Pancreas (tissue), 10 donors: Measurements from ENCODE around the gene BBIP1. TPM values are rescaled to one million over a fixed set of nuclear protein-coding genes. Genes with fewer than 3 reads are reported as not detected.

Source experiments
- ATAC-seq, 4 donors: fragments of 200-7000 bp; cut with Tn5 transposase; one replicate each; pipeline versions ENCODE4 v1.8.0 to v1.9.1; 2020; ENCODE audit warnings: mild to moderate bottlenecking in 4 of 4, moderate library complexity in 4 of 4
- DNase-seq, 6 donors: peaks; one replicate each; pipeline ENCODE4 v3.0.0-alpha.2; 2020
- FAIRE-seq: peaks from 2 replicates; lab custom pipeline; 2012; peaks lifted over from hg19 to GRCh38; lab: Jason Lieb, UNC
- H3K27ac ChIP-seq, 4 donors: fragments of 200-600 bp; sonication (generic); 1 replicate in 3 of 4; 2 replicates in 1 of 4; pipeline versions ENCODE4 v1.5.0 to v1.8.0; 2020
- H3K27me3 ChIP-seq, 4 donors: fragments of 200-600 bp; one replicate each; pipeline ENCODE4 v1.8.0; 2021
- H3K36me3 ChIP-seq, 3 donors: fragments of 200-600 bp; sonication (generic) in 1 of 3; one replicate each; pipeline versions ENCODE4 v1.5.0 to v1.8.0; 2020 to 2021
- H3K4me1 ChIP-seq, 3 donors: fragments of 200-600 bp; one replicate each; pipeline ENCODE4 v1.8.0; 2021
- H3K4me3 ChIP-seq, 4 donors: fragments of 200-600 bp; sonication (generic) in 2 of 4; one replicate each; pipeline versions ENCODE4 v1.5.0 to v1.8.0; 2020 to 2021
- H3K9me3 ChIP-seq, 4 donors: fragments of 200-600 bp; one replicate each; pipeline ENCODE4 v1.8.0; 2021
- WGBS, 2 donors: extraction: QIAGEN DNeasy Blood & Tissue Kit; methylation state at CpG; one replicate each; pipeline ENCODE4 v1.1.7; 2013; 5-methylcytosine and 5-hydroxymethylcytosine counted together
- intact Hi-C, 3 donors: fragments of 100-400 bp; cut with DNase I; formaldehyde crosslinking; loops; one replicate each; pipeline versions ENCODE4 v1.11.1 to v1.14.2; 2022
- polyA plus RNA-seq, 2 donors: library from polyadenylated mRNA; stranded (reverse); fragments of 200-250 nt; gene quantifications; one replicate each; pipeline ENCODE4 v1.2.3, GENCODE V29; 2013
- total RNA-seq, 6 donors: library from RNA; stranded (reverse); fragmentation: NEBNext Ultra II Directional in 4 of 6; extraction: Animal tissue kit (Norgen Biotek cat#: 25700) in 4 of 6; gene quantifications; one replicate each; pipeline versions ENCODE4 v1.2.1 to v1.2.4, GENCODE V29; 2021 to 2023
- TF ChIP-seq, protein P1 (sequence below), 4 donors: fragments of 200-600 bp; sonication (generic) in 3 of 4; IDR thresholded peaks; one replicate each; pipeline versions ENCODE4 v1.5.0 to v1.8.0; 2021; ENCODE audit warnings: antibody characterized with exemption in 4 of 4
- donor health status: healthy with polysubstance abuse.
- donor health status: DM: no; HTN: no; CAD: no; lungs with moderate emphysema.
- donor health status: DM: no; HTN: no; CAD: no.
- donor health status: control.
- donor health status: control.
- donor health status: Bipolar disorder and iron deficiency.
- donor health status: DM: yes; HTN: yes; CAD: no.
- donor health status: DM: no; HTN: no; CAD: no.
- donor health status: DM: no; HTN: no; CAD: no.
- donor health status: DM: yes; HTN: yes; CAD: no.

BBIP1 gene
- total and polyA plus RNA-seq, 8 donors = 4.2 to 21.1 (median 8.4) TPM

GRCh38 chr10:110851020-110851612, 67.9 kb downstream of the BBIP1 start:
- peak overlapping the region in 3 of 4 donors; percentile 16 to 78 (median 25) for H3K27ac ChIP-seq

GRCh38 chr10:110850099-110850498, 68.9 kb downstream of the BBIP1 start:
- DNase-seq (no peak), FAIRE-seq (no peak), ATAC-seq (no peak)
- intact Hi-C loops = no loop called here
- Histone ChIP-seq H3K27ac (no peak overlapping the region), H3K27me3 (no peaks in the 10 kb centered on the region), H3K9me3 (no peaks in the 10 kb centered on the region), H3K4me3 (no peak overlapping the region), H3K4me1 (peaks cover 47 to 67% (median 66%) of the 10 kb centered on the region in 3 donors), H3K36me3 (no peaks in the 10 kb centered on the region)
- TF ChIP-seq, protein P1, sequence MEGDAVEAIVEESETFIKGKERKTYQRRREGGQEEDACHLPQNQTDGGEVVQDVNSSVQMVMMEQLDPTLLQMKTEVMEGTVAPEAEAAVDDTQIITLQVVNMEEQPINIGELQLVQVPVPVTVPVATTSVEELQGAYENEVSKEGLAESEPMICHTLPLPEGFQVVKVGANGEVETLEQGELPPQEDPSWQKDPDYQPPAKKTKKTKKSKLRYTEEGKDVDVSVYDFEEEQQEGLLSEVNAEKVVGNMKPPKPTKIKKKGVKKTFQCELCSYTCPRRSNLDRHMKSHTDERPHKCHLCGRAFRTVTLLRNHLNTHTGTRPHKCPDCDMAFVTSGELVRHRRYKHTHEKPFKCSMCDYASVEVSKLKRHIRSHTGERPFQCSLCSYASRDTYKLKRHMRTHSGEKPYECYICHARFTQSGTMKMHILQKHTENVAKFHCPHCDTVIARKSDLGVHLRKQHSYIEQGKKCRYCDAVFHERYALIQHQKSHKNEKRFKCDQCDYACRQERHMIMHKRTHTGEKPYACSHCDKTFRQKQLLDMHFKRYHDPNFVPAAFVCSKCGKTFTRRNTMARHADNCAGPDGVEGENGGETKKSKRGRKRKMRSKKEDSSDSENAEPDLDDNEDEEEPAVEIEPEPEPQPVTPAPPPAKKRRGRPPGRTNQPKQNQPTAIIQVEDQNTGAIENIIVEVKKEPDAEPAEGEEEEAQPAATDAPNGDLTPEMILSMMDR (IDR thresholded peaks at IDR 0.05) = no peak
- 92 to 96% methylated on average over 3 of the region's 3 CpGs for WGBS, 2 donors

More at GRCh38 chr10:110851020-110851612, 67.9 kb downstream of the BBIP1 start:
- no peaks in the 10 kb centered on the region for H3K9me3 ChIP-seq
- no peak overlapping the region for H3K4me3 ChIP-seq
- peaks cover 40 to 63% (median 60%) of the 10 kb centered on the region in 3 donors for H3K4me1 ChIP-seq
- ATAC-seq (no peak), DNase-seq (peak in 1 of 6 donors; percentile 7), FAIRE-seq (no peak)
- no peaks in the 10 kb centered on the region for H3K27me3 ChIP-seq
- no peaks in the 10 kb centered on the region for H3K36me3 ChIP-seq
- intact Hi-C loops = no loop called here
- WGBS, 2 donors = 86 to 89% methylated on average over 8 of the region's 8 CpGs
- TF ChIP-seq, protein P1 (IDR thresholded peaks at IDR 0.05) = no peak

Other genes starting within 250 kb of the BBIP1 start
- gene PDCD4, start 47.3 kb downstream of the BBIP1 start, total RNA-seq = 100 to 1,000 TPM; 323 to 679 (median 523) TPM
- 100 to 1,000 TPM; 283 to 352 TPM for gene PDCD4, start 47.3 kb downstream of the BBIP1 start, polyA plus RNA-seq
- gene SHOC2, start 424 bp upstream of the BBIP1 start, total RNA-seq = 10 to 100 TPM; 22.2 to 39.8 (median 26.4) TPM
- gene SHOC2, start 424 bp upstream of the BBIP1 start, polyA plus RNA-seq = 10 to 100 TPM in 1 of 2 donors, 1 to 10 TPM in 1; 8.4 to 14.3 TPM
- gene ADRA2A, start 157.8 kb upstream of the BBIP1 start, total RNA-seq = 10 to 100 TPM; 12.6 to 40.7 (median 27.1) TPM
- 10 to 100 TPM; 15.0 to 42.3 TPM for gene ADRA2A, start 157.8 kb upstream of the BBIP1 start, polyA plus RNA-seq